H9 (cell line): ENCODE data around the gene THSD7B. TPM values are rescaled to one million over a fixed set of nuclear protein-coding genes. Genes with fewer than 3 reads are reported as not detected.

Experiments
- DNase-seq: peaks from one replicate; pipeline ENCODE4 v3.0.0-alpha.2; 2017
- H2AFZ ChIP-seq: one replicate; pipeline ENCODE4 v1.6.1; 2013; ENCODE audit warnings: mild to moderate bottlenecking, low read length, control low read depth, moderate library complexity
- H2AK5ac ChIP-seq: 2 replicates; pipeline ENCODE4 v1.6.1; 2013; ENCODE audit warnings: low read length, control low read depth, mixed read lengths; ENCODE audit not compliant: insufficient read length
- H2BK120ac ChIP-seq: one replicate; pipeline ENCODE4 v1.6.1; 2013; ENCODE audit warnings: low read depth, mild to moderate bottlenecking, low read length, control low read depth, inconsistent platforms; ENCODE audit not compliant: poor library complexity, severe bottlenecking
- H2BK12ac ChIP-seq: 2 replicates; pipeline ENCODE4 v1.6.1; 2013; ENCODE audit warnings: low read length, control low read depth, mixed read lengths, low read depth; ENCODE audit not compliant: insufficient read length
- H2BK15ac ChIP-seq: 2 replicates; pipeline ENCODE4 v1.6.1; 2013; ENCODE audit warnings: low read depth, low read length, control low read depth
- H2BK20ac ChIP-seq: one replicate; pipeline ENCODE4 v1.6.1; 2013; ENCODE audit warnings: low read depth, mild to moderate bottlenecking, low read length, control low read depth, inconsistent platforms; ENCODE audit not compliant: poor library complexity, severe bottlenecking
- H2BK5ac ChIP-seq: 2 replicates; pipeline ENCODE4 v1.6.1; 2013; ENCODE audit warnings: low read length, control low read depth, mixed read lengths; ENCODE audit not compliant: insufficient read length
- H3K14ac ChIP-seq: 2 replicates; pipeline ENCODE4 v1.6.1; 2013; ENCODE audit warnings: low read length, control low read depth; ENCODE audit not compliant: insufficient read depth
- H3K18ac ChIP-seq: 2 replicates; pipeline ENCODE4 v1.6.1; 2013; ENCODE audit warnings: low read depth, mild to moderate bottlenecking, mixed read lengths, low read length, control low read depth; ENCODE audit not compliant: insufficient read length
- H3K23ac ChIP-seq: 2 replicates; pipeline ENCODE4 v1.6.1; 2013; ENCODE audit warnings: low read length, control low read depth, mixed read lengths, low read depth; ENCODE audit not compliant: insufficient read length
- H3K23me2 ChIP-seq: 2 replicates; pipeline ENCODE4 v1.6.1; 2013; ENCODE audit warnings: low read depth, mild to moderate bottlenecking, mixed read lengths, low read length, control low read depth; ENCODE audit not compliant: insufficient read length, poor library complexity, severe bottlenecking
- H3K27ac ChIP-seq: 2 replicates; pipeline ENCODE4 v1.5.1; 2013; ENCODE audit warnings: low read length, control low read depth, mixed read lengths, low read depth; ENCODE audit not compliant: insufficient read length
- H3K27me3 ChIP-seq: 2 replicates; pipeline ENCODE4 v1.6.1; 2013; ENCODE audit warnings: low read length, control low read depth, inconsistent platforms; ENCODE audit not compliant: insufficient read depth
- H3K4ac ChIP-seq: 2 replicates; pipeline ENCODE4 v1.6.1; 2013; ENCODE audit warnings: low read depth, mild to moderate bottlenecking, control low read depth, inconsistent platforms, low read length, moderate library complexity
- H3K4me1 ChIP-seq: 2 replicates; pipeline ENCODE4 v1.6.1; 2013; ENCODE audit warnings: low read length, control low read depth, inconsistent platforms; ENCODE audit not compliant: insufficient read depth
- H3K4me2 ChIP-seq: 2 replicates; pipeline ENCODE4 v1.6.1; 2013; ENCODE audit warnings: low read length, control low read depth, mixed read lengths; ENCODE audit not compliant: insufficient read length, insufficient read depth
- H3K56ac ChIP-seq: 2 replicates; pipeline ENCODE4 v1.6.1; 2013; ENCODE audit warnings: low read depth, mild to moderate bottlenecking, mixed read lengths, low read length, control low read depth; ENCODE audit not compliant: insufficient read length
- H3K79me1 ChIP-seq: 2 replicates; pipeline ENCODE4 v1.6.1; 2013; ENCODE audit warnings: low read depth, mild to moderate bottlenecking, moderate library complexity, low read length, control low read depth, inconsistent platforms; ENCODE audit not compliant: insufficient read depth, poor library complexity, severe bottlenecking
- H3K79me2 ChIP-seq: 2 replicates; pipeline ENCODE4 v1.6.1; 2013; ENCODE audit warnings: low read length, control low read depth, inconsistent platforms; ENCODE audit not compliant: insufficient read depth
- H3K9ac ChIP-seq: 2 replicates; pipeline ENCODE4 v1.6.1; 2013; ENCODE audit warnings: low read length, control low read depth, mixed read lengths; ENCODE audit not compliant: insufficient read length; ENCODE audit errors: extremely low read depth
- H3K9me3 ChIP-seq: one replicate; pipeline ENCODE4 v1.6.1; 2013; ENCODE audit warnings: low read depth, low read length, inconsistent platforms; ENCODE audit not compliant: control insufficient read depth
- H3T11ph ChIP-seq: one replicate; pipeline ENCODE4 v1.6.1; 2013; ENCODE audit warnings: mild to moderate bottlenecking, low read length, control low read depth, inconsistent platforms
- H4K20me1 ChIP-seq: one replicate; pipeline ENCODE4 v1.6.1; 2013; ENCODE audit not compliant: control insufficient read depth, insufficient read length, insufficient read depth
- H4K5ac ChIP-seq: 2 replicates; pipeline ENCODE4 v1.6.1; 2013; ENCODE audit warnings: low read depth, mild to moderate bottlenecking, mixed read lengths, low read length, control low read depth; ENCODE audit not compliant: insufficient read length
- H4K8ac ChIP-seq: replicated peaks from 2 replicates; pipeline ENCODE4 v1.6.1; 2013; ENCODE audit warnings: low read length, control low read depth, mixed read lengths, low read depth; ENCODE audit not compliant: insufficient read length
- H4K91ac ChIP-seq: 2 replicates; pipeline ENCODE4 v1.6.1; 2013; ENCODE audit warnings: low read depth, mild to moderate bottlenecking, moderate library complexity, mixed read lengths, low read length, control low read depth; ENCODE audit not compliant: insufficient read length
- H3K27ac Mint-ChIP-seq, 3 experiments: 2 replicates in 2 of 3; 3 replicates in 1 of 3; pipeline ENCODE4 v1.8.0; 2020 to 2021; ENCODE audit warnings: mixed read lengths in 3 of 3, mild to moderate bottlenecking in 1 of 3, moderate library complexity in 1 of 3
- H3K27me3 Mint-ChIP-seq: 2 replicates; pipeline ENCODE4 v1.8.0; 2021; ENCODE audit warnings: low read depth, mild to moderate bottlenecking, moderate library complexity, mixed read lengths
- H3K36me3 Mint-ChIP-seq, 3 experiments: 2 replicates in 2 of 3; 3 replicates in 1 of 3; pipeline ENCODE4 v1.8.0; 2020 to 2021; ENCODE audit warnings: low read depth in 3 of 3, mixed read lengths in 3 of 3; ENCODE audit not compliant: insufficient read depth in 1 of 3
- H3K4me1 Mint-ChIP-seq, 2 experiments: 2 replicates each; pipeline ENCODE4 v1.8.0; 2020; ENCODE audit warnings: mixed read lengths in 2 of 2
- H3K4me3 Mint-ChIP-seq, 2 experiments: 2 replicates in 1 of 2; 3 replicates in 1 of 2; pipeline ENCODE4 v1.8.0; 2020 to 2021; ENCODE audit warnings: mild to moderate bottlenecking in 2 of 2, mixed read lengths in 2 of 2, moderate library complexity in 1 of 2
- H3K9me3 Mint-ChIP-seq, 2 experiments: 2 replicates in 1 of 2; 3 replicates in 1 of 2; pipeline ENCODE4 v1.8.0; 2020; ENCODE audit warnings: mild to moderate bottlenecking in 2 of 2, mixed read lengths in 2 of 2, moderate library complexity in 1 of 2
- CTCF ChIP-seq: fragments of 200-600 bp; sonication (generic); conservative IDR thresholded peaks from 3 replicates; pipeline ENCODE4 v1.8.0; 2021; ENCODE audit warnings: antibody characterized with exemption, mild to moderate bottlenecking
- WGBS: extraction: QIAGEN DNeasy Blood & Tissue Kit; methylation state at CpG from one replicate; pipeline ENCODE4 v1.1.7; 2013; ENCODE audit warnings: missing lambda C conversion rate, low lambda C conversion rate, mixed read lengths; ENCODE audit not compliant: insufficient read length; ENCODE audit errors: extremely low coverage; 5-methylcytosine and 5-hydroxymethylcytosine counted together
- total RNA-seq: library from RNA; stranded (reverse); gene quantifications from 2 replicates; pipeline ENCODE4 v1.2.1, GENCODE V29; 2021

Gene THSD7B
- total RNA-seq, 1 experiment from 2014 or later, result 0.85 TPM

GRCh38 chr2:137333386-137334165, 568.2 kb downstream of the THSD7B start:
- Histone ChIP-seq H2BK12ac (no peak overlapping the region), H3K27me3 (no peaks in the 10 kb centered on the region), H3K4ac (no peak overlapping the region), H3K4me2 (no peak overlapping the region), H3K4me1 (peaks cover 4% of the 10 kb centered on the region), H3K79me2 (no peaks in the 10 kb centered on the region), H4K8ac (no peak overlapping the region), H3K23ac (no peak overlapping the region), H3K27ac (no peak overlapping the region), H3K79me1 (no peaks in the 10 kb centered on the region), H4K5ac (no peak overlapping the region), H3K23me2 (no peaks in the 10 kb centered on the region), H3K14ac (no peak overlapping the region), H3K56ac (no peak overlapping the region), H3K9ac (no peak overlapping the region), H3K18ac (no peak overlapping the region), H2BK20ac (no peak overlapping the region), H2BK120ac (no peak overlapping the region), H4K20me1 (no peaks in the 10 kb centered on the region), H3K9me3 (no peaks in the 10 kb centered on the region), H2BK15ac (no peak overlapping the region), H4K91ac (no peak overlapping the region), H2AK5ac (no peak overlapping the region), H2BK5ac (no peak overlapping the region), H3T11ph (no peak overlapping the region), H2AFZ (no peak overlapping the region)
- WGBS, result no CpG with 5 or more reads among the region's 4 CpGs
- H3K4me3 Mint-ChIP-seq, result no peak overlapping the region
- DNase-seq, result no peak
- TF ChIP-seq CTCF, result no peak
- H3K27me3 Mint-ChIP-seq, result no peaks in the 10 kb centered on the region; the same call in 1 of the 2 replicates
- H3K27ac Mint-ChIP-seq, result no peak overlapping the region
- H3K4me1 Mint-ChIP-seq, result peaks cover 0 to 8% of the 10 kb centered on the region in 2 experiments; a peak in 1 of 4 replicates
- peaks cover 16 to 26% (median 19%) of the 10 kb centered on the region in 3 experiments for H3K36me3 Mint-ChIP-seq
- H3K9me3 Mint-ChIP-seq, result peaks cover 25% of the 10 kb centered on the region in 2 experiments
